IPS-NIHi7 (cell line): Measurements from ENCODE around the gene PAOX.
"Not testable (repeated sequence)": the region's sequence is repeated elsewhere in the genome, so short reads cannot be mapped to it uniquely, and the experiment has no call there.

ENCODE experiments used
- DNase-seq: peaks from one replicate; pipeline ENCODE4 v3.0.0; 2012; ENCODE audit warnings: mixed read lengths; ENCODE audit errors: extremely low spot score

PAOX gene

GRCh38 chr10:133364645-133365431 is 14.2 kb upstream of the PAOX start:
- DNase-seq: no peak

- no peak for DNase-seq
Observed at GRCh38 chr10:133365461-133366129, 13.5 kb upstream of the PAOX start.

DNA sequence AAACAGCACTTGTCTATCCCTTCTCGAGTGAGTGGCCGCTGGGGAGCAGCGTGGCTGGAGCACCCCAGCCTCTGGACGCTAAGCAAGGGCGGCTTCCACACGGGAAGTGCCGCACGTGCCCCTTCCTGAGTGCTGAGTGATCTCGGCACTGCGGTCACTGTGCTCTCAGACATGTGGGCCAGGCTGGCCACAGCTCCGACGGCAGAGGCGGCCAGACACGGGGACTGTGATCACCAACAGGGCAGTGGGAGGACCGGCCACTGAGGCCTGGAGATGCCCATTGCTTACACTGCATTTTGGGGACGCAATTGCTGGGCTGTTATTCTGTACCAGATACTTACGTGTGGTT is 13.0 kb upstream of the PAOX start:
- no peak for DNase-seq

GRCh38 chr10:133366751-133367150 is 12.3 kb upstream of the PAOX start:
- DNase-seq: no peak

- not testable (repeated sequence) for DNase-seq
Observed at GRCh38 chr10:133367461-133367860, 11.6 kb upstream of the PAOX start.

- no peak for DNase-seq
Observed at GRCh38 chr10:133368153-133368552, 10.9 kb upstream of the PAOX start.

DNA sequence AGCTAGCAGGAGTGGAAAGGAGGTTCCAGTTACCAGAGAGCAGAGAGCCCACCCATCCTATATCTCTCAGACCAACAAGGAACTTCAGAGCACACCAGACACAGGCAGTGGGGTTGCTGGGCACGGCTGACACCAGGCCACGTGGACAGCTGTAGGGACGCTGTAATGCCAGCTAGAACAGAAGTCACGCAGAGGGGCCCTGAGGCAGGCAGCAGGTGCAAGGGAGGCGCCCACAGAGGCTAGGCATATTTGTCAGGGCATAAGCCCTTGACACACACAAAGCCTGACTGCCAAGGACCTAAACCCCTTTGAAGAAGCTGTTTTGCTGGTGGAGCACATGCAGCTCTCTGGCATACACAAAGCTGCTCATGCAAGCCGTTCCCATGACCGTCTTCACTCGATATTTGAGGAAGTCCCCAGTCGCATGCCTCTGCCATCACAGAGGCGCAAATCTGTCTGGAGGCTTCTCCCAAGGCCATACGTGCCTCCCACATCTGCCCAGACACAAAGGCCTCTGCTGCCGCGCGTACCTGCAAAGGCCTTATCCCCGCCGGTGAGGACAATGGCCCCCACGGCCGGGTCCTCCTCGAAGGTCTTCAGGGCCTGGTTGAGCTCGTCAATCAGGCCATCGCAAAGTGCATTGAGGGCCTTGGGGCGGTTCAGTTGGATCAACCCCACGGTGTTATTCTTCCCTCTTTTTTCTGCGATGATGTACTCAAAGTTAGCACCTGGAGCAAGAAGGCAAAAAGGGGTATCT is 8.9 kb upstream of the PAOX start:
- no peak for DNase-seq

- DNase-seq: no peak
Observed at GRCh38 chr10:133372507-133372906, 6.6 kb upstream of the PAOX start.

DNA sequence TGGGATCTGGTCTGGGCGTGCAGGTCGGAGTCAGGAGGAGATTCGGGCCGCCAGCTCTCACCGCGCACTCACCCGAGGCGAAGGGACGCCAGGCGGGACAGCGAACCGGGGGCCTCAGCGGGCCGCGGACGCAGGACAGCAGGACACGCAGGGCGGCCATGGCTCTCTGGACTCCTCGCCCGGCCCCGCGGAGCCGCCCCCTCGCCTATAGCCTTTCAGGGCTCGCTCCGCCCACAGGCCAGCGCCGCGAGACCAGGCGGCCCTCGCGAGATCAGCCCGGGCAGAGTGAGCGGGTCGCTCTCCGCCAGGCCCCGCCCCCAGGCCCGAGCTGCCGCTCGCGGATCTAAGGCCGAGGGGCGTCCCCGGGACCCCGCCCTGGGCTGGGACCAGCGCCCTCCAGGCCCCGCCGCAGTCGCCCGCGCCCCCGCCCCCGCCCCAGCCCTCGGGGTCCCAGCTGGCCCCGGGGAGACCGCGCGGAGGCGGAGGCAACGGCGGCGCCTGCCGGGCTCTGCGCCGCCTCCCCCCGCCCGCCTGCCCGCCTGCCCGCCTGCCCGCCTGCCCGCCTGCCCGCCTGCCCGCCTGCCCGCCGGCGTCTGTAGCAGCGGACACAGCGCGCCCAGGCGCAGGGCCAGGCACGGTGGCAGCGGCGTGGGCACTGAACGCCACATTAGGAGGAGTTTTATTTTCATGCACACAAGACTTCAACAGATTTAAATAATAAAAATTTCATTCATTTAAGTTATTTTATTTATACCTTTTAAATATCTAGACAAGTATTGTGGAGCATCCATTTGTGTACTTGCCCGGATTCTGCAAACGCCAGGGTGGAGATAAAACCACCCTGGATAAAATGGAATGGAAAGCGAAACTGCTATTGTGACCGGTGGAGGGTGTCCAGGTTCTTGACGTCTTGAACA is 5.6 kb upstream of the PAOX start, which contains the start of gene ECHS1:
TSS of gene ECHS1 (minus strand) at position 181 of the 917 bp plus-strand sequence. CDS start at position 160, 21 bp downstream.
- peak; percentile 99 for DNase-seq

- DNase-seq: no peak
Observed at GRCh38 chr10:133375357-133376115, 3.5 kb upstream of the PAOX start.

DNA sequence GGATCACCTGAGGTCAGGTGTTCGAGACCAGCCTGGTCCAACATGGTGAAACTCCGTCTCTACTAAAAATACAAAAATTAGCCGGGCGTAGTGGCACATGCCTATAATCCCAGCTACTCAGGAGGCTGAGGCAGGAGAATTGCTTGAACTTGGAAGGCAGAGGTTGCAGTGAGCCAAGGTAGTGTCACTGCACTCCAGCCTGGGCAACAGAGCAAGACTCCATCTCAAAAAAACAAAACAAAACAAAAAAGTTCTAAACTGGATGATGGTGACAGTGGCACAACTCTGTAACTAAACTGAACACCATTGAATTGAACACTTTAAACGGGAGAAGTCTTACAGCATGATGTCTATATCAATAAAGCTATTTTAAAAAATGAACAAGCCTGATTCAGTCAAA is 2.9 kb upstream of the PAOX start:
- DNase-seq: not testable (repeated sequence)

DNA sequence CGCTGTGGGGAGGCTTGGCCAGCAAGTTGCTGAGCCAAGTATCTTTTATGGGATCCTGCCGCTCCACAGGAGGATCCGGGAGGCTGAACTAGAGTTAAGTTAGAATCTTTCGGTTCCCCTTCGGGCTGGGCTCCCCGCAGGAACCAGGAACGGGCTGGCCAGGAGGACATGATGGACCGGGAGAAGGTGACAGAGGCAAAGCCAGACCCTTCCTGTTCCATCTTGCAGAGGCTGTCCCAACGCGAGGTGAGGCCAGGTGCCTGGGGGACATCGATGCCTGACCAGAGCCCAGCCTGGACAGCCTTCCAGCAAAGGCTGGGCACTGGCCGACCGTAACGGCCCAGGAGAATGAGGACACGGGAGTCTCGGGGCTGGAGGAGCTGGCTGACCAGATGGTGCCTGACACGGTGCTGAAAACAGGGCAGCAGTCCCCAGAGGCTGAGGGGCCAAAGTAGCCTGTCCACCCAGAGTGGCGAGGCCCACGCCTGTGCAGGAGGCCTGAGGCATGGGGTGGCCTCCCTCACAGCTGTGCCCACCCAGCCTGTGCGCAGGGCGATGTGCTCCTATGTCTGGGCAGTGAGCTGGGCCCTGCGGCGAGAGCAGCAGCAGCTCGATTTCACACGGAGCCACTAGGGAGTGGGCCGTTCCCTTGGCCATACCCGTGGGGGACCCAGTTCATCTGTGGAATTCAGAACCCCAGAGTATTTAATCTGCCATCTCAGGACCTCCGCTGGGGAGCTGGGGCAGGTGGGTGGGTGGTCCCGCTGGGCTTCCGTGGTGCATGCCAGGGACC is 1.8 kb upstream of the PAOX start:
- DNase-seq: no peak

DNA sequence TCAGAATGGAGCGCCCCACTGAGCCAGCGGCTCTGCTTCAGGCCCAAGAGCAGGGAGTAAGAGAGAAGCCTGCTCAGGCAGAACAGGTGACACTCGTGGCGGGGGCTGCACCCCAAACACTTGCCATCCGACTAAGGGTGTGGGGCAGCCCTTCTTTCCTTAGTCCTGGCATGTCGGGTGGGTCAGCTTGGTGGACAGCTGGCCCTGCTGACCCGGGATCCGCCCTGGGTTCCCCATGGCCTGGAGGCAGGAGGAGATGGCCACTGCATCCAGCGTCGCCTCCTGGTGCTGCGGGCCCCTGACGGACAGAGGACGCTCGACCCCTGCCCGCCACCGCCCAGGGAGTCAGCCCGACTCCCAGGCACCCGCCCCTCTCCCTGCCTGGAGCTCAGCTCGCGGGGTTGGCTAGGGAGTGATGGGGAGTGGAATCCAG is 1.2 kb upstream of the PAOX start:
- no peak for DNase-seq

GRCh38 chr10:133378251-133379096 is 588 bp upstream of the PAOX start:
- DNase-seq: peak; percentile 46

DNA sequence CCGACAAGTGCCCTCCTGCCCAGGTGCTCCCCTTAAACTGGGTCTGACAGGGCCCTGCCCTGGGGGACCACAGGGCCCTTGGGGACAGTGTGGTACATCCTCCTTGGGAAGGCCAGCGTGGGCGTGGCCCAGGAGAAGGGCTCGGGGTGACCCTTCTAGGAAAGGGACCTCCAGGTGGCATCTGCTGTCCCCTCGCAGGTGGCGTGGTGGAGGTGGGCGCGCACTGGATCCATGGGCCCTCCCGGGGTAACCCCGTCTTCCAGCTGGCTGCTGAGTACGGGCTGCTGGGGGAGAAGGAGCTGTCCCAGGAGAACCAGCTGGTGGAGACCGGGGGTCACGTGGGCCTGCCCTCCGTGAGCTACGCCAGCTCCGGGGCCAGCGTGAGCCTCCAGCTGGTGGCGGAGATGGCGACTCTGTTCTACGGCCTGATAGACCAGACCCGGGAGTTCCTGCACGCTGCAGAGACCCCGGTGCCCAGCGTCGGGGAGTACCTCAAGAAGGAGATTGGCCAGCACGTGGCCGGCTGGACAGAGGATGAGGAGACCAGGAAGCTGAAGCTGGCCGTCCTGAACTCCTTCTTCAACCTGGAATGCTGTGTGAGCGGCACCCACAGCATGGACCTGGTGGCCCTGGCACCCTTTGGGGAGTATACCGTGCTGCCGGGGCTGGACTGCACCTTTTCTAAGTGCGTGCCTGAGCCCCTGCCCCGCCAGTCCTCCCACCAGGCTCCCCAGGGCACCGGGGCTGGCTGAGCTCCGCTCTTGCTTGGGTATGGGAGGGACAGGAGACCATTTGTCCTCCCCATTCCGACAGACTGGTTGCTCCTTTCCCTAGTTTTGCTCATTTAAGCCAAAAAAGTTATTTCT is 972 bp downstream of the PAOX start:
- DNase-seq: no peak

DNA sequence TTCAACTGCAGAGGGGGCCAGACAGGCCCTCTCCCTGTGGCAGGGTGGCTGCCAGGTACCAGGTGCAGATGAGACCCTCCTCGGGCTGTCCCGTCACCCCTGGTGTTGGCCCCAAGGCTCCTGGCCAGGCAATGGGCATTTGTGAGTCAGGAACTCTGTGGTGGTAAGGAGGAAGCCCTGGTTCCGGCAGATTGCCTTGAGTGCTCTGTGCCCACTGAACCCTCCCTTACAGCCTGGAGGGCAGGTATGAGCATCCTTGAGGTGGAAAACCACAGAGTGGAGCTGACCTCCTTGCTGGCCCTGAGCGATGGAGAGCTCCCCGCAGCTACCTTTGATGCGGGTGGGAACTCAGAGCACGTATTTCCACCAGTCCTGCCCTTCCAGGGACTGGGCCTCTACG is 2.0 kb downstream of the PAOX start:
- no peak for DNase-seq

DNA sequence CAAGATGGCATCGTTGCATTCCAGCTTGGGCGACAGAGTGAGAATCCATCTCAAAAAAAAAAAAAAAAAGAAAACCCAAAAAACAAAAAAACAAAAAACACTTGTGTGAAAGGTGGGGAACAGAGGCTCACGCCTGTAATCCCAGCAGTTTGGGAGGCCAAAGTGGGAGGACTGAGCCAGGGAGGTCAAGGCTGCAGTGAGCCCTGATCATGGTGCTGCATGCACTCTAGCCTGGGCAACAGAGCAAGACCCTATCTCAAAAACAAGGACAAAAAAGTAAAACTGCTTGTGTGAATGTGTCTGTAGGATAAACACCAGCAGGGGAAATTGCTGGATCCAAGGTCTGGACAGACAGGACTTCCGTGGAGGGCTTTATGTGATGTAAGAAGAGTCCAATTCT is 4.5 kb downstream of the PAOX start:
- no peak for DNase-seq

DNA sequence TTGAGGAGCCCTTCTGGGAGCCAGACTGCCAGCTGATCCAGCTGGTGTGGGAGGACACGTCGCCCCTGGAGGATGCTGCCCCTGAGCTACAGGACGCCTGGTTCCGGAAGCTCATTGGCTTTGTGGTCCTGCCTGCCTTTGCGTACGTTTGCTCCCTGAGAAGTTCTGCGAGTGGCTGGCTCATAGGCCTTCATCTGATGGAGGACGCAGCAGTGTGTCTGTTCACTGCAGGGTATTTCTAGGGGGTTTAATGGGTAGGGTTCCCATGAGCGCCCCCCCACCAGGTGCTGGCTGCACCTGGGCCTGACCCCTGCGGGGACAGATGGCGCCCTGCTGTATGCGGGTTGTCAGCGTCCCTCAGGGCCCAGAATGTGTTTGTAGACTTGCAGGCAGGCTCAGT is 5.0 kb downstream of the PAOX start:
- no peak for DNase-seq
